ENCODE results near the gene ZNF525. TPM values are rescaled to one million over a fixed set of nuclear protein-coding genes. Genes with fewer than 3 reads are reported as not detected.

The ZNF525 gene
- total and polyA plus RNA-seq, 9 of the 15 experiments (the other 6 are each of a cell fraction or from before 2014, with no cell fraction given), result 1.5 to 12.0 (median 6.7) TPM

DNA sequence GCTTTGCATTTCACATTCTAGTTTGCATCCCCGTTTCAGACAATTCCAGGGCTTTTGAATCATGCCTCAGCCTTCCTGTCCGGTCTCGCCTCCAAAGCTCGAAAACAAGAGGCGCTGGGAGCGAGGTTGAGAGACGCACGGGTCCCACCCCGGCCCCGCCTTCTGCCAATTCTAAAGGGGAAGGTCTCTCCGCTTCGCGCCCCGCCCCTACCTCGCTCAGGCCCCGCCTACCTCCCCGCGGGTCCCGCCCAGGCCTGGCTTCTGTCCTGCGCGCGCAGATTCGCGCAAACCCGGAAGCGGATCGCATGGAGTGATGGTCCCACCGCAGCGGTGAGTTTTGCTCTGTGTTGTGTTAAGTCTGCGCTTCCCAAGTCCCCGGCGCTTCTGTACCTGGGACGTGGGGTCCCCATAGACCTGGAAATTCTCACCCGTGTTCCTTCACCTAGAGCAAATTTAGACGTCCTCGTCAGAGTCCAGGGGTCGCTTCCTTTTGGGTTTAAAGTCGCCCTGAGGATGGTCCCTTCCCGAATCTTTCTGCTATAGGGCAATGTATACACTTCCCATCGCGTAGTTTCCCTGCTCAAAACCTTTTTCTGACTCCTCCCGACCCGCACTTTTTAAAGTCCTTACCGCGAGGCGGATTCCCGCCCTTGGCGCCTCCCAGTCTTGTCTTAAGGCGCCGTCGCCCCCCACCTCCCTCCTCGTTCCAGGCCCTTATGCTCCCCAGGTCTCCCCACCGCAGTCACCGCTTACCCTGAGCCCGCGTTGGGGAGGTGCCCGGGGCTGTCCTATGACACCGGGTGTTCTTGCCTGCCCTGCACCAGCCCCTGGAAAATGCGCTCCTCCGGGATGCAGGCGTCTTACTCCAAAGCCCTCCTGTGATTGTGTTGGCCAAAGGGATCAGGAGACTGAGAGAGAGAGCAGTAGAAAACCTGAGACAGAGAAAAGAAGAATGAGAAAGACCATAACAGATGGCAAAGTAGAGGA is 31.7 kb upstream of the ZNF525 start, which contains the start of gene ZNF845 (continued):
- TF ChIP-seq ZNF780A (CRISPR knock-in tag; IDR thresholded peaks at IDR 0.05), result no peak
- TF ChIP-seq SRSF7 (optimal IDR thresholded peaks at IDR 0.05; ENCODE audit: low read depth, low read length), result no peak
- TF ChIP-seq PHTF2 (CRISPR knock-in tag; IDR thresholded peaks at IDR 0.05), result no peak
- TF ChIP-seq MTA1 (IDR thresholded peaks at IDR 0.05; ENCODE audit: borderline replicate concordance), result no peak
- TF ChIP-seq, protein P1, sequence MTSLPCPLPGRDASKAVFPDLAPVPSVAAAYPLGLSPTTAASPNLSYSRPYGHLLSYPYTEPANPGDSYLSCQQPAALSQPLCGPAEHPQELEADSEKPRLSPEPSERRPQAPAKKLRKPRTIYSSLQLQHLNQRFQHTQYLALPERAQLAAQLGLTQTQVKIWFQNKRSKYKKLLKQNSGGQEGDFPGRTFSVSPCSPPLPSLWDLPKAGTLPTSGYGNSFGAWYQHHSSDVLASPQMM (CRISPR knock-in tag; IDR thresholded peaks at IDR 0.05), result no peak
- no peak for TF ChIP-seq ZNF699 (CRISPR knock-in tag; IDR thresholded peaks at IDR 0.05; ENCODE audit: insufficient replicate concordance)
- no peak for TF ChIP-seq MYBL2 (IDR thresholded peaks at IDR 0.05; ENCODE audit: low read depth)
- no peak for TF ChIP-seq MYBL2 (CRISPR knock-in tag; IDR thresholded peaks at IDR 0.05; ENCODE audit: borderline replicate concordance)
- peak; percentile 21 for TF ChIP-seq TAF9B (IDR thresholded peaks at IDR 0.05; ENCODE audit: partially characterized antibody)
- TF ChIP-seq ETV5 (CRISPR knock-in tag; IDR thresholded peaks at IDR 0.05; ENCODE audit: low read depth), result no peak
- TF ChIP-seq, protein P2, sequence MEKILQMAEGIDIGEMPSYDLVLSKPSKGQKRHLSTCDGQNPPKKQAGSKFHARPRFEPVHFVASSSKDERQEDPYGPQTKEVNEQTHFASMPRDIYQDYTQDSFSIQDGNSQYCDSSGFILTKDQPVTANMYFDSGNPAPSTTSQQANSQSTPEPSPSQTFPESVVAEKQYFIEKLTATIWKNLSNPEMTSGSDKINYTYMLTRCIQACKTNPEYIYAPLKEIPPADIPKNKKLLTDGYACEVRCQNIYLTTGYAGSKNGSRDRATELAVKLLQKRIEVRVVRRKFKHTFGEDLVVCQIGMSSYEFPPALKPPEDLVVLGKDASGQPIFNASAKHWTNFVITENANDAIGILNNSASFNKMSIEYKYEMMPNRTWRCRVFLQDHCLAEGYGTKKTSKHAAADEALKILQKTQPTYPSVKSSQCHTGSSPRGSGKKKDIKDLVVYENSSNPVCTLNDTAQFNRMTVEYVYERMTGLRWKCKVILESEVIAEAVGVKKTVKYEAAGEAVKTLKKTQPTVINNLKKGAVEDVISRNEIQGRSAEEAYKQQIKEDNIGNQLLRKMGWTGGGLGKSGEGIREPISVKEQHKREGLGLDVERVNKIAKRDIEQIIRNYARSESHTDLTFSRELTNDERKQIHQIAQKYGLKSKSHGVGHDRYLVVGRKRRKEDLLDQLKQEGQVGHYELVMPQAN (IDR thresholded peaks at IDR 0.05; ENCODE audit: borderline replicate concordance), result peak; percentile 65; the same call in 1 of the 2 replicates
- TF ChIP-seq GTF2E2 (tag; IDR thresholded peaks at IDR 0.05), result no peak
- TF ChIP-seq ELF4 (CRISPR knock-in tag; IDR thresholded peaks at IDR 0.05), result peak; percentile 61; the same call in 1 of the 2 replicates
- no peak for TF ChIP-seq HDAC8 (tag; IDR thresholded peaks at IDR 0.05)
- TF ChIP-seq PPARD (CRISPR knock-in tag; IDR thresholded peaks at IDR 0.05), result no peak
- TF ChIP-seq ZNF408 (CRISPR knock-in tag; IDR thresholded peaks at IDR 0.05; ENCODE audit: low read depth), result no peak
- TF ChIP-seq ILK (tag; IDR thresholded peaks at IDR 0.05; ENCODE audit: borderline replicate concordance, low read depth), result no peak
- TF ChIP-seq L3MBTL2 (IDR thresholded peaks at IDR 0.05), result peak; percentile 53
- TF ChIP-seq, protein P3, sequence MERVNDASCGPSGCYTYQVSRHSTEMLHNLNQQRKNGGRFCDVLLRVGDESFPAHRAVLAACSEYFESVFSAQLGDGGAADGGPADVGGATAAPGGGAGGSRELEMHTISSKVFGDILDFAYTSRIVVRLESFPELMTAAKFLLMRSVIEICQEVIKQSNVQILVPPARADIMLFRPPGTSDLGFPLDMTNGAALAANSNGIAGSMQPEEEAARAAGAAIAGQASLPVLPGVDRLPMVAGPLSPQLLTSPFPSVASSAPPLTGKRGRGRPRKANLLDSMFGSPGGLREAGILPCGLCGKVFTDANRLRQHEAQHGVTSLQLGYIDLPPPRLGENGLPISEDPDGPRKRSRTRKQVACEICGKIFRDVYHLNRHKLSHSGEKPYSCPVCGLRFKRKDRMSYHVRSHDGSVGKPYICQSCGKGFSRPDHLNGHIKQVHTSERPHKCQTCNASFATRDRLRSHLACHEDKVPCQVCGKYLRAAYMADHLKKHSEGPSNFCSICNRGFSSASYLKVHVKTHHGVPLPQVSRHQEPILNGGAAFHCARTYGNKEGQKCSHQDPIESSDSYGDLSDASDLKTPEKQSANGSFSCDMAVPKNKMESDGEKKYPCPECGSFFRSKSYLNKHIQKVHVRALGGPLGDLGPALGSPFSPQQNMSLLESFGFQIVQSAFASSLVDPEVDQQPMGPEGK (CRISPR knock-in tag; IDR thresholded peaks at IDR 0.05; ENCODE audit: borderline replicate concordance), result no peak
- TF ChIP-seq NCOR1 (IDR thresholded peaks at IDR 0.05), result no peak
- no peak for TF ChIP-seq HNRNPK (IDR thresholded peaks at IDR 0.05; ENCODE audit: low read depth, low read length, poor library complexity, severe bottlenecking)

All from K562 (cell line).